Measurements from ENCODE around the gene C1QTNF8.

Gene C1QTNF8

DNA sequence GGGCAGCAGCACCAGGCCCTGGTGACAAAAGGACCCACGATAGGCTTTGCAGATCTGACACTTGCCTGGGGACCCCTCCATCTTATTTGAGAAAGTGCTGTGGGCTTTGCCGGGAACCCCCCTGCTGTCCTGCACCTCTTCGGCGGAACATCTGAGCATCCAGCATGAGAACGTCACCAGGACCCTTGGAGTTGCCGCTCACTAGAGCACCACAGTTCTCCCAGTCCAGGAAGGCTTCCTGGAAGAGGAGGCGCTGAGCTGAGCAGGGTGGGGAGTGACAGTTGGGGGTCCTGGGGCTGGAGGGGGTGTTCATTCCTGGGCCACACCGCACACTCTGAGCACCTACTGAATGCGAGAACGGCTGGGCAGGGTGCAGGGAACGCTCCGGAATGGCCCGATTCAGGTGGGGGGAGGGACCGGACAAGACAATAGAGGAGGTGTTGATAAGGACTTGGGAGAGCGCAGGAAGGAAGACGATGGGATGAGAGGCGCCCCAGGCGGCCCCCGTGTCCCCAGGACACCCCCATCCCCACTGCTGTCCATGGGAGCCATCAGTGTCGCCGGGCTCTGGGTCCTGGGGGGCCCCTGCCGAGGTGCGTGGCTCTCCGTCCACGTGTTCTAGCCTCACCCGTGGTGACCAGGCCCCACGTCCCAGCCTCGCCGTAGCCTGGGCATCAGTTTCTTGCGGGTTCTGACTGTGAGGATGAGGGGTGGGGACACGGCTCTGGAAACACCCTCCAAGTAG, 32.1 kb upstream of the C1QTNF8 start:
- DNase-seq (ENCODE audit: low read depth in 3 of 3): no peak

DNA sequence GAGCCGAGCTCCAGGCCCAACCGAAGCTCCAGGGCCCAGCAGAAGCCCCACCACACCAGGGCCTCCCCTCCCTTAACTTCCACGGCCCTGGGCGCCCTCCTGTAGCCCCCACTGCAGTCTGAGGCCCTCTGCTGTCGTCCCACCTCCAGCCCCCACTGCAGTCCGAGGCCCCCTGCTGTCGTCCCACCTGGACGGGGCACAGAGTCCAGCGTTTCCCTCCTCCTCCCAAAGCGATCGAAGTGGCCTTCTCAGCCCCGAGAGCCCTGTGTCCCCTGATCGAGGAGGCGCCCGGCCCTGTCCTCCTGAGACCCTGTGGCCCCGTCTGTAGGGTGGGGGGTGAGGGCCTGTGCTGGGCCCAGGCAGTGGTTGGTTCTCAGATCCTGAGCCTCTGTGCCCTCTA, 31.1 kb upstream of the C1QTNF8 start:
- no peak for DNase-seq (ENCODE audit: low read depth in 3 of 3)

DNA sequence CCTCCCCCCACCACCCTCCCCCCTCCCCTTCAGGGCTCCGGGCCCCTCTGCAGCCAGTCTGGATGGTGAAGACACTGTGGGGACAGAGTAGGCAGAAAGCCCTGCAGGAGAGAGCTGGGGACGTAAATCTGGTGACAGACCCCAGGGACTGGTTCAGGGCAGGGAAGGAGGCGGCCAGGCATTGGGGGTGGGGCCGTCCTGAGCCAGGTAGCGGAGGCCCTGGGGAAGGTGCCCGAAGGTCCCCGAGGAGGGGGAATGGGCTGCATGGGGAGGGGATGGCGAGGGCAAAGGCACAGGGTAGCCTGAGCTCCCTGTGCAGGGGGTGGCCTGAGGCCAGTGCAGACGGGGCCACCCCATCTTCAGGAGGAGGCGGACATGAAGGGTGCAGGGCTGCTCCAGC, 30.5 kb upstream of the C1QTNF8 start:
- no peak for DNase-seq (ENCODE audit: low read depth in 3 of 3)

DNA sequence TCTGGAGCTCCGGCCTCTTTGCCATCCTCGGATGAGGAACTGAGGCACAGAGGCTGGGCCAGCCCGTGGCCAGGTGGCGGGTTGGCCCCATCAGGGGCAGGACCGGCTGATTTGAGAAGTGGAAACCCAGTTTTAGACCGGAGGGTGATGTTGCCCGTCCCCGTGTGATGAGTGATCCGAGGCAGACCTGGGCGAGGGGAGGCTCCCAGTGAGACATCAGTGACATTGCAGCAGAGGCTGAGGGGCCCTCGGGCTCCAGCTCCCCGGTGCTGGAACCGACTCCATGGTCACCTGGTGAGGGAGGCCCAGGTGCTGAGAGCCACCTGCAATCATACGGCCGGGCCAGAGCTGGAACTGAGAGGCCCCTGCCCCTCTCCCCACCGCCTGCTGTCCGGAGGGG, 30.0 kb upstream of the C1QTNF8 start:
- DNase-seq (ENCODE audit: low read depth in 3 of 3): no peak

DNA sequence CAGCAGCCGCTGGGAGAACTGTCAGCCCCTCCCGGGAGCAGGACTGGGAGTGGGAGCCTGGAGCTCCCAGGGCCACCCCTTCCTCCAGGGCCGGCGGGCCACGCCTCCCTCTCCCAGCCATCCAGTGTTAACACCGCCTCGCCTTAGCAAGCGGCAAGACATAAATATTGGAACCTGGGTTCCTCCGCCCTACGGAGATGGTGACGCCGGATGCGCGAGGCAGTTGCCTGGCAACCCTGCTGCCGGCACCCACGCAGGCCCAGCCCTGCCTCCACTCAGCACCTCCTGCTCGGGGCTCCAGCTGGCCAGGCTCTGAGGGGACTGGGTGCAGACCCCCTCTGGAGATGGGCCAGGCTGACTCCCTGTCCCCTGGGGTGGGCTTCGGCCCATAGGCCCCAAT, 29.4 kb upstream of the C1QTNF8 start:
- DNase-seq (ENCODE audit: low read depth in 3 of 3): peak in 2 of 3 experiments; percentile 5 to 36

DNA sequence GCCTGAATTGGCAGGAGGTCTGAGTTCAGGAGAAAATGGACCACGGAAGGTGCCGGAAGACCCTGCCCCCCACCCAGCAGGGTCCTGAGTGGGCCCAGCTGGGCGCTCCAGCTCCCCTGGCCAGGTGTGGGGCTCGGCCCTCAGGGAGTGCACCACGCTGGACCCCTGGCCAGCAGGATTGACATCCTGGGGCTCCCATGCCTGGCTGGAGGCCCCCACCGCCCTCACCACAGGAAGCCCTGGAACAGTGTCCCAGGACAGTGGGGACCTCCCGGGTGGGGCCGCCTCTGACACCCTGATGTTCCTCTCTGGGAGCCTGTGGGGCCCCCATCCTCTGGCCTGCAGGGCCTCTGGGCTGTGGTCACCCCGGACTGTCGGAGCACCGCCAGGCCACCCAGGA, 28.8 kb upstream of the C1QTNF8 start:
- no peak for DNase-seq (ENCODE audit: low read depth in 3 of 3)

DNA sequence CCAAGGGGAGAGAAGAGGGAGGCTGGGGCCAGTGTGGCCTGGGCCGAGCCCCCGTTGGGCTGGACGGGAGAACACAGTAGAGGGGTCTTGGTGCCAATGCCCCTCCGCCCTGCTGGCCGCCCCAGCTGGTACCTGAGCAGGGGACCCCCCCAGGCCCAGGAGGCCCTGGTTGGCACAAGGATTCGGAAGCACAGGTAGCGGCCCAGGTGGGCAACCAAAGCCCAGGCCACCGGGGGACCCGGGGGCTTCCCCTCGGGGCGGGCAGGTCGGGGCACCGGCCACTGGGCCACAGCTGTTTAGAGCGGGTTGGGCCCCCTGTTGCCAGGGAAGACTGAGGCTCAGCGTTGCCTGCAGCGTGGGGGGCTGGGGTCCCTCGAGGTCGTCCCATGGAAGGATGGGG, 28.2 kb upstream of the C1QTNF8 start:
- DNase-seq (ENCODE audit: low read depth in 3 of 3): no peak

DNA sequence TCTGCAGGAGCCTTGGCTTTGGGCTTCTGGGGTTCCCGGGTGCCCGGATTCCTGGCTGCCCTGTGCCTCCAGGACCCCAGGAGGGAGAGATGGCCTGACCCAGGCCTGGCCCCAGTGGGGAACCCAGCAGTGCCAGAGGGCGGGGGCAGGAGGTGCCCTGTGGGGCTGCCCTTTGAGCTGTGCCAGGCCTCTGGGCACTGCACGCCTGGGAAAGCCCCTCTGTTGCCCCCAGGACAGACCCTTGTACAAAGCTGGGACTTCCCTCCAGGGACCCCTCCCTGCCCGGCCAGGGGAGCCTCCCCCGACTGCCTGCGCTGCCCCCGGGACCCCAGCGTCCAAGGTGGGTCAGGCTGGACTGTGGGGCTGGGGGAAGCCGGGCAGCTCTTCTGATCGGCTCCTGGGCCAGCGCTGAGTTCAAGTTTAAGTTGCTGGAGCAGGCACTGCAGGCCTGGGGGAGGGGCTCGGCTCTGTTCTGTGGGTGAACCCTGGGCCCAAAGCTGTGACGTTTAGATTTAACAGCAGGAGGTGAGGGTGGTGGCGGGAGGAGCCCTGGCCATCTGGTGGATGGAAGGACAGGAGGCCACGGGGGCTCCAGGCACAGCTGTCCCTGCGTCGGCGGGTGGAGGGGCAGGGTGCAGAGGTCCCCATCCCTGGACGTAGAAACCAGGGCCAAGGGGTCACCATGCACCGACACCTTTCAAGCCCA, 27.6 kb upstream of the C1QTNF8 start:
- DNase-seq (ENCODE audit: low read depth in 3 of 3): no peak

DNA sequence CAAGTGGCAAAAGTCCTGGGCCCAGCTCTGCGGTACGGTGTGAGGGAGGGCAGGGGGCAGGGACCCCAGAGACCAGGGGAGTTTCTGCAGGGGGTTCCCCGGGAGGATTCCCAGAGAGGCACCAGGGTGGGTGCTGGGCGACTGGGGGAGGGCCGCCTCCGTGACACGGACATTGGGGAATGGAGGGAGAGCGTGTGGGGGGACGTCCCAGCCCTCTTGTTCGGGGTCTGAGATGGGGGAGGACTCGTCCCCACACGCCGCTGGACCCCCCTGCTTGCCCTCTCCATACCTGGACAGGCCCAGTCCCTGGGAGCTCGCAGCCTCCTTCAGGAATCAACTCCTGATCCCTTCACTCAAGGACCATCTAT, 26.3 kb upstream of the C1QTNF8 start:
- DNase-seq (ENCODE audit: low read depth in 3 of 3): no peak

DNA sequence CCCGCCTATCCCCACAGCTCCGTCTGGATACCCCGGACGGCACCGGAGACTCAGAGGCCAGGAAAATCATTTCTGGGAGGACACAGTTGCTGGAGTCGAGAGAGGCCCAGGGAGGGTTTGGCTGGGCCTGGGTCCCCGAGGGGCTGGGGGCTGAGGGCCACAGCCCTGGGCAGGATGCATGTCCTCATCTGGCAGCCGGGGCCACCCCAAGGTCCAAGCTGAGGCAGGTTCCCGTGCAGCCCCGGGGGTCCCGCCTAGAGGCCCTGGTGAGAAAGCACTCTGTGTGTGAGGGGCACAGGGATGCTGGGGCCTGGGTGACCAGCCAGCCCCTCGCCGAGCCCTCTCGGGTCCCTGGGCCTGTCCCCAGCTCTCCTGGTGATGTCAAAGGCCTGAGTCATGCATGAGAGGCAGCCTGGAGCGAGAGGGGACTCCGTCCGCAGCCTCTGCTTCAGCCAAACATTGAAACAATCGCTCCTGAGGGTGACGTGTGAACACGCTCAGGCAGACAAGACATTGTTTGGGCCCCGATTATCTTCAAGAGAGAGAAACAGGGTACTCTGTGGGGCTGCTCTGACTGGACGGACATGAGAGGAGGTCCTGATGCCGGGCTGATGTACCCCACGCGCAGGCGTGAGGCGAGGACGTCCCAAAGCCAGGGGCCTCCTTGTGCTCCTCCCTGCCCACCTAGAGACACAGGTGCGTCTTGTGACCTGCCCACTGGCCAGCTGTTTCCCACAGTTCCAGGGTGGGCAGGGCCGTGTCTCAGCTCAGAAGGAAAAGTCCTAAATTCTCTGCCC, 25.8 kb upstream of the C1QTNF8 start:
- no peak for DNase-seq (ENCODE audit: low read depth in 3 of 3)

DNA sequence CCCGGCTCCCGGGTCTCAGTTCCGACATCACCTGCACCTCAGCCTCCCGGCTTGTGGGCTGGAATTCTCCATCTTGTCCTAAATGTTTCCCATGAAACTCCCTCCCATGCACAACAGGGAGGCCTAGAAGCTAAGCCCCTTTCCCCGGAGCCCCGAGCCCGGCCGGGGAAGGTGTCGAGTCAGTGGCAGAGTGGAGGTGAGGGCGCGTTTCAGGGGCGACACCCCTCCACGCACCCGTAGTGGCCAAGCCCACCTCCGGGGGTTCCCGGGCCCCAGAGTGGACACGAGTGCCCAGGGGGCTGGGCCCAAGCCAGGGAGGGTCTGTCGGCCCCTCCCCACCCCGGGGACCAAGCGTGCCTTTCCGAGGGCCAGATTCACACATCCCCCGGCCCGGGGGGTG, 25.0 kb upstream of the C1QTNF8 start:
- no peak for DNase-seq (ENCODE audit: low read depth in 3 of 3)

DNA sequence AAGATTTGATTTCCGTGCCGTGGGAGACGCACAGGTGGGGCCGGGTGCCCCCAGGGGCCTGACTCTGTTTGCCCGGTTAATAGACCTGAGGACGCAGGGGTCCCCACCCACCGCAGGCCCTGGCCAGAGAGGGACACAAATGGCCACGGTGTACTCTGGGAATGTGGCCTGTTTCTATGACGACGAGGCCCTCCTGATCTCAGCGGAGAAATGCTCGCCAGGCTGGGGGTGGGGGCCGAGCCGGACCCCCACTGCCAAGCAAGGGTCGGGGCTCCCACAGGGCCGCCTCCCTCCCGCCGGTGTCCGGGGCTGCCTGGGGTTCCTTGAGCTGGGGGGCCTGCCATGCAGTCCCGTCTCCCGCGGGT, 24.5 kb upstream of the C1QTNF8 start:
- no peak for DNase-seq (ENCODE audit: low read depth in 3 of 3)

DNA sequence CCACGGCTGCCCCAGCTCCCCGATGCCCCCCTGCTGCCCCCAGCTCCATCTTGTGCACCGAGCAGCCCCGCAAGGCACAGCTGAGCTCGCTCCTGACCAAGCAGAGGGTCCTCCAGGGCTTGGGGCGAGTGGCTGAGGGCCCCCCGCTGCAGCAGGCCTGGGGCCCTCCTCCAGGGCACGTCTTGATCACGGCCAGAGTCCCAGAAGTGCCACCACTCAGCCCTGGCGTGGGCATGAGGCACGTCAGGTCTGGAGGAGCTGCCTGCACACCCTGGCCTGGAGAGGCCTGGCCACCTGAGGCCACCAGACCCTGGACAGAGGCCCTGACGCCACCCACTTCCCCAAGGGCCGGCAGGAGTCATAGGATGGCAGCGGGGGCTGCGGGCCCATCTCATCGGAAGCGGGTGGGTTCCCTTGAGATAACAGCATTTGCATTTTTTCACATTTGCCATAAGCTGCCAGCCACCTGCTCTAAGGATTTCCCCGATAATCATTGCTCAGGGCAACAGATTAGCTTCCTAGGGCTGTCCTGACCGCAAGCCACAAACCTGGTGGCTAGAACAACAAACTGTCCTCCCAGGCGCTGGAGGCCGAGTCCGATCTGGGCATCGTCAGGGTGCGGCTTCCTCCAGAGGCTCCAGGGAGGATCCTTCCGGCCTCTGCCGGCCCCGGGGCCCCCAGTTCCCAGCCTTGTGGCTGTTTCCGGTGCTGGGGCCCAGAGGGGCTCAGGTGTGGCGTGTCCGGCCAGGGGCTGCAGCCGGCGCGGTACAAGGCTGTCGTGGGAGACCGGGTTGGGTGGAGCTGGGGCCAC, 23.9 kb upstream of the C1QTNF8 start:
- no peak for DNase-seq (ENCODE audit: low read depth in 3 of 3)

DNA sequence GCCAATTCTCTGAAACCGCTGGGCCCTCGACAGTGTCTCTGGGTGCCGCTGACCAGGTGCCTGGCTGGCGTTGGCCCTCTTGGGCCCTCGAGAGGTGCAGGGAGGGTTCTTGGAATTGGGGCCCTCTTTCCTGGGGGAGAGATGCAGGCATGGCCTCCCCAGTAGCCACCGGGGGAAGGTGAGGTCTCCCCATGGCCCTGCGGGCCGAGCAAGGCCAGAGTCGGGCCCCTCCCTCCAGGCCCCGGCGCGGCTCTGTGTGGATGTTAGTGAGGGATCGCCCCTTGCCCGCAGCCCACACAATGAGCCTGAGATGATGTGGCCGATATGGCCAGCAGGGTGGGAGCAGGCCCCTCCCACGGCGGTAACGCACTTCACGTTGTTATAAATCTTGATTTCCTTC, 23.1 kb upstream of the C1QTNF8 start:
- no peak for DNase-seq (ENCODE audit: low read depth in 3 of 3)

DNA sequence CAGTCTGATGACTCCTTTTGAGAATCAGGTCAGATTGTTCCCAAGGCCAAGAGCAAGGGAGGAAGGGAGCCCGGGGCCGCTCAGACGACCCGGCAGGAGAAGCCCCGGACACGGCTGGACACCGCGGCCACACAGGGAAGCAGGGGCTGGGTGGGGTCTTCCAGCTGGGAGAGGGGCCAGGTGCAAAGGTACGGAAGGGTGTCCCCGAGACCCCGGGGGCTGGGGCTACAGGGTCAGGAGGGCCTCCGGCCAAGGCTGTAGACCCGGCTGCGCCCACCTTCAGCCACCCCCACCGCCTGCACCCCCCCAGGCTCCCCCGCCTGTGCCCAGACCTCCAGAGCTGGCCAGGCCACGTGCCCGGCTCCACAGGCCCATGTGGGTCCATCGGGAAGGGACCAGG, 21.9 kb upstream of the C1QTNF8 start:
- DNase-seq (ENCODE audit: low read depth in 3 of 3): no peak

DNA sequence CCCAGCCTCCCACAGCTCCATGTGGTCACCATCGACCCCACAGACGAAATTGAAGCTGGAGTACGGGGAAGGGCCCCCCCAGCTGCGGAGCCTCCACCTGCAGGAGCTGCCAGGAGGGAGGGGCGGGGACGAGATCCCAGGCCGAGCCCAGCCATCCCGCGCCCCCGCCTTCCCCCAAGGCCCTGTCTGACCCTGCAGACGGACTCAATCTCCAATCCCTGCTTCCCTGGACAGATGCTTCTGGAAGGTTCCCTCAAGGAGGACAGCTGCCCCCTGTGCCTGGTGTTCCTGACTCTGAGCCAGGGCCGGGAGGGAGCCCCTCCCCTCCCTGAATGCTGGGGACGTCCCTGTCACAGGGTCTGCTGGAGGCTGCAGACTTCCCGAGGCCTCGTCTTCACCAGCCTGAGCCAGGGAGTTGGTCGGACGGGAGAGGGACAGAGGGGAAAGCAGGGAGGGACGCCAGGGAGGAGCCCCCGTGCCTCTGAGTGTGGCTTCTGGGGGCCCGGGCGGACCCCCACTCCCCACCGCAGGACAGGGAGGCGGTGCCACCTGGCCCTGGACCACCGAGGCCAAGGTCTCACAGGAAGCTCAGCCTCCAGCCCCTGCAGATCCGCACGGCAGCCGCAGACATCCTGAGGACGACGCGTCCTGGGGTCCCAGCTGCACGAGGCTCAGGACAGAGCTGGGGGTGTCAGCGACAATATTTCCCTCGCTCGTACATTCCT, 21.3 kb upstream of the C1QTNF8 start:
- DNase-seq (ENCODE audit: low read depth in 3 of 3): no peak

DNA sequence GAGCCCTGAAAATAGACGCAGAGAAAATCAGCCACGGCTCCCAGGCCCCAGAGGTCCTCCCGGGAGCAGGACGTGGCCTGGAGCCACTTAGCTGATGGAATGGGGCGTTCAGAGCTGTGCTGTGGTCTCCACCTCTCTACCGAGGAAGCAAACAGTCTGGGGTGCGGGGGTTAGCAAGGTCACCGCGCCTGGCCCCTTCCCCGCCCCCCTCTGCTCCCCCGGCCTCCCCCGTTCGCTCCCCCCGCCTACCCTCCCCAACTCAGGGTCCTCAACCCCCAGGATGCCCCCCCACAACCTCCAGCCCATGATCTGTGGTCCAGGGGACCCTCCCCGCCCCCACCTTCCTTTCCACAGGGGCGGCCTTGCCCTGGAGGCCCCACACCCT, 20.6 kb upstream of the C1QTNF8 start:
- no peak for DNase-seq (ENCODE audit: low read depth in 3 of 3)

DNA sequence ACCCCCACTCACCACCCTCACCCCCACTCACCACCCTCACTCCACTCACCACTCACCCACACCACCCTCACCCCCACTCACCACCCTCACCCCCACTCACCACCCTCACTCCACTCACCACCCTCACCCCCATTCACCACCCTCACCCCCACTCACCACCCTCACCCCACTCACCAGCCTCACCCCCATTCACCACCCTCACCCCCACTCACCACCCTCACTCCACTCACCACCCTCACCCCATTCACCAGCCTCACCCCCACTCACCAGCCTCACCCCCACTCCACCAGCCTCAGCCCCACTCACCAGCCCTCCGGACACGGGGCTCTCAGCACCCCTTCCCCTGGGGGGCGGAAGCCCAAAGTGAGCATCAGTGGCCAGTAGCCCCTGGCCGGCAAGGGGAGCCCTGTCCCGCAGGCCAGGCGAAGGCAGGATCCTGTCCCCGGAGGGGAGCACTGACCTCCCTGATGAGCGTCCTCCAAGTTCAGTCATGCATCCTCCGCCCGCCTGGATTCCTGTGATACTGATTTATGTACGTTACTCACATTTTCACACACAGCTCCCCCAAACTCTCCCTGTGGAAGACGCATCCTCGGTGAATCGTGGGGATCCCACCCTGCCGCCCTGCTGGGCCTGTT, 18.0 kb upstream of the C1QTNF8 start:
- no peak for DNase-seq (ENCODE audit: low read depth in 3 of 3)

DNA sequence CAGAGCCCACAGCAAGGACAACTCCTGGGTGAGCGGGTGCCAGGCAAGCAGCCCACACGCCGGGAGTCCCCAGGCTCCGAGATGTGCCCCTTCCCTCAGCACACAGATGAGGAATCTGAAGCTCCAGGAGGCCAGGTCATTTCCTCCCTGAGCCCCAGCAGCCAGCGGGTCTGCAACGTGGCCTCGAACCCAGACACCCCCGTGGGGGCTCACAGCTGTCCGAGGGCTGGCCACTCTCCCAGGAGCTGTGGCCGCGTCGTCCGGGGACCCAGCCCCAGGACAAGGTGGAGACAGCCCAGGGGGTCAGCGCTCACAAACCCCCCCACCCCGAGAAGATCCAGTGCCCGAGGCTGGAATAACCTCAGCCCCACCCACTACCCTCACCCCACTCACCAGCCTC, 17.4 kb upstream of the C1QTNF8 start:
- DNase-seq (ENCODE audit: low read depth in 3 of 3): no peak

DNA sequence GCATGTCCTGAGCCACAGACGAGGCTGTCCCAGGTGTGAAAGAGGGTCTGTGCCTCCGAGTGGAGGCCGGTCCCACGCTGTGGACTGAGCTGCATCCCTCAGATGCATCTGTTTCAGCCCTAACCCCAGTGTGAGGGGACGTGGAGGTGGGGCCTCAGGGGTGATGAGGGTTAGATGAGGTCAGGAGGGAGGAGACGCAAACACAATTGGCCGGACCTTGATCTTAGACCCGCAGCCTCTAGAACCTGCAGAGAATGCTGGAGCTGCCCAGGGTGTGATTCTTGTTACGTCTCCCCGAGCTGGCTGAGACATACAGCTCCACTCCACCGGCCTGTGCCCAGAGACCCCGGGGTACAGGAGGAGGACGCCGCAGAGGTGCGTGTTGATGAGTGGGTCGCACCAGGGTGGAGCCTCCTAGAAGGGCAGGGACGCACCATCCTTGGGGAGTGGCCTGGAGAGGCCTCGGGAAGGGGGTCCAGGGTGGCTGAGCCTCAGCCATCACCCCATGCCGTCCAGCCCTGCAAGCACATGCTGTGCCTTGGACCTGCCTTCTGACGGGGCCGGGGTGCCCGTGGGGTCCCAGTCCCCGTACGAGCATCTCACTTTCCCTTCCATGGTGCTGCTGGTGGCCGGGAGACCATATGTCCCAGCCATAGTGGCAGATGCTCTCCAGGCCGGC, 16.6 kb upstream of the C1QTNF8 start:
- DNase-seq (ENCODE audit: low read depth in 3 of 3): no peak

Measured in stimulated activated CD4-positive, alpha-beta T cell treated with anti-CD3 and anti-CD28 coated beads, TNF-alpha, amount 100 ng/mL, for 24 hours (primary cell).